ENCODE results near the gene TPCN1. TPM values are rescaled to one million over a fixed set of nuclear protein-coding genes. Genes with fewer than 3 reads are reported as not detected.

Gene TPCN1
- total and polyA plus RNA-seq, 2 of the 13 experiments (the other 11 are each of a cell fraction or from before 2014, with no cell fraction given) = 8.0 to 26.8 TPM

- TF ChIP-seq SAP130 (CRISPR knock-in tag; IDR thresholded peaks at IDR 0.05; ENCODE audit: low read depth) = peak; percentile 74; the same call in 1 of the 2 replicates
- TF ChIP-seq ZFP82 (CRISPR knock-in tag; IDR thresholded peaks at IDR 0.05; ENCODE audit: borderline replicate concordance) = no peak
- TF ChIP-seq ZFX (CRISPR knock-in tag; IDR thresholded peaks at IDR 0.05; ENCODE audit: low read depth) = no peak
- 0 out of 2 replicates have a peak, but pooled peaks have one; percentile 50 for TF ChIP-seq TBX3 (IDR thresholded peaks at IDR 0.05; ENCODE audit: borderline replicate concordance)
- TF ChIP-seq CCAR2 (optimal IDR thresholded peaks at IDR 0.05; ENCODE audit: low read depth, low read length) = no peak
- no peak for TF ChIP-seq ZNF792 (CRISPR knock-in tag; IDR thresholded peaks at IDR 0.05)
- no peak for TF ChIP-seq ZNF562 (CRISPR knock-in tag; IDR thresholded peaks at IDR 0.05; ENCODE audit: borderline replicate concordance)
- peak; percentile 67 for TF ChIP-seq ARID4A (CRISPR knock-in tag; IDR thresholded peaks at IDR 0.05; ENCODE audit: borderline replicate concordance)
- TF ChIP-seq ZNF790 (CRISPR knock-in tag; IDR thresholded peaks at IDR 0.05; ENCODE audit: borderline replicate concordance) = no peak
Observed at GRCh38 chr12:113220593-113221180, 577 bp upstream of the TPCN1 start (continued).
